Effector memory CD4-positive, alpha-beta T cell (primary cell): ENCODE measurements around the gene WDFY4.

Source experiments
- DNase-seq, 3 donors: peaks; one replicate each; pipeline ENCODE4 v3.0.0-alpha.2; 2020
- H3K27ac ChIP-seq: 2 replicates; pipeline ENCODE4 v1.7.0; 2013; ENCODE audit warnings: mild to moderate bottlenecking, low read length, moderate library complexity; ENCODE audit not compliant: insufficient read depth, poor library complexity, severe bottlenecking
- H3K27me3 ChIP-seq: replicated peaks from 2 replicates; pipeline ENCODE4 v1.7.0; 2013; ENCODE audit warnings: mild to moderate bottlenecking, low read length; ENCODE audit not compliant: insufficient read depth, control insufficient read depth, poor library complexity, severe bottlenecking
- H3K36me3 ChIP-seq: 2 replicates; pipeline ENCODE4 v1.7.0; 2013; ENCODE audit warnings: mild to moderate bottlenecking, low read length, moderate library complexity; ENCODE audit not compliant: control insufficient read depth, insufficient read depth
- H3K4me1 ChIP-seq: 2 replicates; pipeline ENCODE4 v1.7.0; 2013; ENCODE audit warnings: low read length, mild to moderate bottlenecking; ENCODE audit not compliant: control insufficient read depth, insufficient read depth, poor library complexity, severe bottlenecking
- H3K4me3 ChIP-seq: 2 replicates; pipeline ENCODE4 v1.7.0; 2013; ENCODE audit warnings: low read length, low read depth, mild to moderate bottlenecking; ENCODE audit not compliant: insufficient read depth, poor library complexity, severe bottlenecking
- H3K9me3 ChIP-seq: 2 replicates; pipeline ENCODE4 v1.7.0; 2013; ENCODE audit warnings: mild to moderate bottlenecking, low read length, moderate library complexity; ENCODE audit not compliant: control insufficient read depth

The WDFY4 gene

DNA sequence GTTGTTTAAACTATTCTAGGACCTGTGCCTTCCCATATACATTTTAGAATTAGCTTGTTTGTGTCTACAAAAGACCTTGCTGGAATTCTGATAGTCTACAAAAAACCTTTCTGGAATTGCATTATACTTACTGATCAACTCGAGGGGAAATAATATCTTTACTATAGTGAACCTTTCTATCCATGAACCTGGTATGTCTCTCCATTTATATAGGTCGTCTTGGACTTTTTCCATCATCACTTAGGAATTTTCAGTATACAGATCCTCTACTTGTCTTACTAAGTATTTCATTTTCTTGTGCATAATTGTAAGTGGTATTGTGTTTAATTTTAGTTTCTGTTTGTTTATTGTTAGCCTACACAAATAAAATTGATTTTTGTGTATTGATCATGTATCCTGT is 101.1 kb downstream of the WDFY4 start:
- no peaks in the 10 kb centered on the region for H3K27me3 ChIP-seq
- DNase-seq: no peak
- H3K4me1 ChIP-seq: no peaks in the 10 kb centered on the region
- no peaks in the 10 kb centered on the region for H3K9me3 ChIP-seq
- H3K27ac ChIP-seq: no peak overlapping the region
- no peaks in the 10 kb centered on the region for H3K36me3 ChIP-seq
- no peak overlapping the region for H3K4me3 ChIP-seq

DNA sequence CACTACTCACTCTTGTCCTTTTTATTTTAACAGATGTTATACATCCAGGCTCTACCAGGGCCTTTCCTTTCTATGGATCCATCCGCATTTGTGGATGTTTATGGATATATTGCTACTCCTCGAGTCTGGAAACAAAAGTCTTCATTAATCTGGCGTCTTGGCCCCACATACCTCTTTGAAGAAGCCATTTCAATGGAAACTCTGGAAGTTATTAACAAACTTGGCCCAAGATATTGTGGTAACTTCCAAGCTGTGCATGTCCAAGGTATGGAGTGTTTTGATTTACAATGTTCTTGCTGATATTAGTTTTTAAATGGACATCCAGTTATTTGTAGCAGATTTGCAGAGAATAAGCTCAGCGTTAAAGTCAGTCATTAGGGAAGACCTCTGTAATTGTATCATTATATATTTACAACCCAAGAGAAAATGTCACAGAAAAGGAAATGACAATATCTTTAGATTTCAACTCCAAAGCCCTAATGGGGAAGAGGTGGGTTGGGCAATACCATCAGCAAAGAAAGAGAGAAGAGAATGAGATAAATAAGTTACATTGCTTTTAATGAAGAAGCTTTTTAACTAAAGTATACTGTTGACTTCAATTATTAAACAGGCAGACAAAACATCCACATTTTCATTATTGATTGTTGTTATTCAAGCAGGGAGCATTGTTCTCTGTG is 102.1 kb downstream of the WDFY4 start:
- Histone ChIP-seq H3K4me3 (no peak overlapping the region), H3K9me3 (no peaks in the 10 kb centered on the region), H3K27me3 (no peaks in the 10 kb centered on the region), H3K4me1 (no peaks in the 10 kb centered on the region), H3K27ac (no peak overlapping the region), H3K36me3 (no peaks in the 10 kb centered on the region)
- no peak for DNase-seq

DNA sequence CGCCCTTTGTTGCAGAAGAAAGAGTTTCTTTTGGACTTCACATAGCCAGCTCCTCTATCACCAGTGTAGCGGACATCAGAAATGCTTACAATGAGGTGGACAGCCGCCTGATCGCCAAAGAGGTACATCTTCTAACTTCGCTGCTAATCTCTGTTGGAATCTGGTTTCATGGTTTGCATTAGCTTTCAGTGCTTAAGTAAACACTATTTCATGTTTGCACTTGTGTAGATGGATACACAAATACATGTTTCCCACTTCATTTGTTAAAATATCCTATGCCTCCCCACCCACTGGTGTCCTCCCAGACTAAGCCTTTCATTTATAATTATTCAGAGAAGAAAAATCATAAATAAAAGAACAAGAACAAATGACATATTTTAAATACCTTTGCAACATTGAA is 103.9 kb downstream of the WDFY4 start:
- H3K4me1 ChIP-seq: no peaks in the 10 kb centered on the region
- no peak overlapping the region for H3K27ac ChIP-seq
- no peak for DNase-seq
- H3K27me3 ChIP-seq: no peaks in the 10 kb centered on the region
- H3K4me3 ChIP-seq: no peak overlapping the region
- H3K9me3 ChIP-seq: no peaks in the 10 kb centered on the region
- no peaks in the 10 kb centered on the region for H3K36me3 ChIP-seq

DNA sequence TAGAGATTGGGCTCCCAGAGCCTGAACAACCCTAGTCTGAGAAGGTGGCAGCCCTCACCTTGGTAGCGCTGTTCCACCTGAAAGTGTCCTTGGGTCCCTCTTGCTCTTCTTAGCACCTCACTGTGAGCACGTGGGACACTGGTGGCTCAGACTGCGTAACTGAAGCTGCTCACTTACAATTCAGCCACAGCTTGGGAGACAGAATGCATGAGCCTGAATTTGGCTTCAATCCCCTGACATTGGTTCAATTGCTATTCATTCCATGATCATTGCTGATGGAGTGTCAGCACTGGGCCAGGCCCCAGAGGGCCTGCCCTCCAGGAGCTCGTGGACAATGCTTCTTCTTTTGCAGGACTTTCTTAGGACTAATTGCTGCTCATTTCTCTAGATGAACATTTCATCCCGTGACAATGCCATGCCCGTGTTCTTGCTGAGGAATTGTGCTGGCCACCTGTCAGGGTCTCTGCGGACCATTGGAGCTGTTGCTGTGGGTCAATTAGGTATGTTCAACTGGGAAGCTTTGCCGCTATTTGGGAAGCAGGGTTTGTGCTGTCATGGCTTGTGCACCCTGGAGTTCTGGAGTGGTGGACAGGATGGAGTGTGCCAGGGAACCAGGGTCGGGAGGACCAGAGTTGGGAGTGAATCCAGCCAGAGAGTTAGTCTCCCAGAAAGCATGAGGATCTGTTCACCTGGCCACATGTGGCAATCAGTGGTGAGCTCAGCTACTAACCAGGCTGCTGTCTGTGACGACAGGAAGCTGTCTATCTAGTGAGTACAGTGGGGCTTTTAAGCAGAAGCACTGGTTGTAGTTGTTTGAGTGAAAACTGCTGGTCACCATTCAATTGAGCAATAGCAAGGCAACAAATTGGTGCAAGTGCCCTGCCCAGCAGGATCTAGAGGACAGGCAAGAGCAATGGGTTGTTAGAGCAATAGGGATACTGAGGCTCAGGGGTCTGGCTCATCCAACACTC is 105.1 kb downstream of the WDFY4 start:
- no peak for DNase-seq
- no peaks in the 10 kb centered on the region for H3K36me3 ChIP-seq
- no peak overlapping the region for H3K4me3 ChIP-seq
- H3K27me3 ChIP-seq: no peaks in the 10 kb centered on the region
- H3K4me1 ChIP-seq: no peaks in the 10 kb centered on the region
- no peak overlapping the region for H3K27ac ChIP-seq
- no peaks in the 10 kb centered on the region for H3K9me3 ChIP-seq

DNA sequence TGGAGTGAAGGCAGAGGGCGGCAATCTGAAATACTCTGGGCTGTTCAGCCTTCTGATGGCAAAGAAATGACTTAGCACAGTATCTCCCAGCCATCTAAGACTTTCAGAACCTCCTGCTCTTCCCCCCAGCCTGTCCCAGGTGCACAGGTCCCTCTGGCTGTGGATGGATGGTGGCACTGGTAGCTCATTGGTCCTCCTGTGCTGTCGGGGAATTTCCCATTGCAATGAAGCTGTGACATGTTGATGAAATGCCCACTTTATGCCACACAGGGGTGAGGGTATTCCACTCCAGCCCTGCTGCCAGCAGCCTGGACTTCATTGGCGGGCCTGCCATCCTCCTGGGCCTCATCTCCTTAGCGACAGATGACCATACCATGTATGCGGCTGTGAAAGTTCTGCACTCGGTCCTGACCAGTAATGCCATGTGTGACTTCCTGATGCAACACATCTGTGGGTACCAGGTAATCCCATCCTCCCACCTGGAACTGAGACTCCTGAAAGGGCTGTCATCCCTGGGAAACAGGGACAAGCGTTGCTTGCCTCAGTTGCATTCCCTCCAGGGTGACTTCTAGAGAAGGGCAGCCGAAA is 105.9 kb downstream of the WDFY4 start:
- DNase-seq: no peak
- H3K36me3 ChIP-seq: no peaks in the 10 kb centered on the region
- no peak overlapping the region for H3K27ac ChIP-seq

DNA sequence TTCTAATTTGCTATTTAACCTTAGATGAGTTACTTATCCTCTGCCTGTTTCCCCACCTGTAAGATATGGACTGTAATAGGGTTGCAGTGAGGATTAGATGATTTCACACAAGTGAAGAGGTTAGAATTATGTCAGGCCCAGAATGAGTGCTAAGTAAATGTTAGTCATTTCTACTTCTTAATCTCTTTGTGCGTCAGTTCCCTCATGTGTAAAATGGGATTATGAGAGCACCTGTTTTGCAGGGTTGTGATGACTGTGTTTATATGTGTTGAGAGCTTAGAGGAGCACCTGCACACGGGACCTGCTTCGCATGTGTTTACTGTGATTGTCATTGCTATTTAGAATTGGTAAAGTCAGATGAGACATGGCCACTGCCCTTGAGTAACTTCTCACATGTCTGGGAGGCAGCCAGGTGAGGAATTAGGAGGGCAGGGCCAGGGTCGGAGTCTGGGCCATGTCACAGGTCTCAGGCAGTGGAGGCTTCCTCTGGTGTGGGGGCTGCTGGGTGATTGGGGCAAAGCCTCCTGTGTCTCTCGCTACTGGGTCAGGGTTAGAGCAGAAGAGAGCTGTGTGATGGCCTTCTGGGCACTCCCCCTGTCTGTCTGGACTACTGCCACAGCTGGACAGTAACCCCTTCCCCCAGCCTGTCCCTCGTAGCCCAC is 106.7 kb downstream of the WDFY4 start:
- H3K4me1 ChIP-seq: no peaks in the 10 kb centered on the region
- no peak overlapping the region for H3K27ac ChIP-seq
- no peak for DNase-seq
- no peaks in the 10 kb centered on the region for H3K27me3 ChIP-seq
- H3K4me3 ChIP-seq: no peak overlapping the region
- H3K36me3 ChIP-seq: no peaks in the 10 kb centered on the region
- H3K9me3 ChIP-seq: no peaks in the 10 kb centered on the region

More for the DNA sequence above, 105.9 kb downstream of the WDFY4 start:
- H3K27me3 ChIP-seq: no peaks in the 10 kb centered on the region
- H3K4me1 ChIP-seq: no peaks in the 10 kb centered on the region
- H3K9me3 ChIP-seq: no peaks in the 10 kb centered on the region
- H3K4me3 ChIP-seq: no peak overlapping the region

DNA sequence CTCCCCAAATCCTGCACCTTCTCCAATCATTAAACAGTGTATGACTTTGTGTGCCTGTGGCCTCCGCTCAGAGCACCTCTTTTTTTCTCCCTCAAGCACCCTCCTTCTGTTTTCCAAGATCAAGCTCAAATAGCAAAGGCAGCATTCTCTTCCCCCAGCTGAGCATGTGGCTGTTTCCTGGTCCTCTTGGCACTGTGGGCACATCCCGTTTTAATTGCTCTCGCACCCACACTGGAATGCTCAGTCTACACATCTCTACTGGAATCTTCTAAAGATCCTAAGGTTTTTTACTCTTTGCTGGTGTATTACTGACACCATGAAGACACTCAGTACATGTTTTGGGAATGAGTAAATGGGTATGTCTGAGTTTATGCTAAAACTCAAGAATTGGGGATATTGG is 107.4 kb downstream of the WDFY4 start:
- no peaks in the 10 kb centered on the region for H3K9me3 ChIP-seq
- H3K36me3 ChIP-seq: no peaks in the 10 kb centered on the region
- H3K4me3 ChIP-seq: no peak overlapping the region
- H3K27ac ChIP-seq: no peak overlapping the region
- no peaks in the 10 kb centered on the region for H3K4me1 ChIP-seq
- no peak for DNase-seq
- no peaks in the 10 kb centered on the region for H3K27me3 ChIP-seq

DNA sequence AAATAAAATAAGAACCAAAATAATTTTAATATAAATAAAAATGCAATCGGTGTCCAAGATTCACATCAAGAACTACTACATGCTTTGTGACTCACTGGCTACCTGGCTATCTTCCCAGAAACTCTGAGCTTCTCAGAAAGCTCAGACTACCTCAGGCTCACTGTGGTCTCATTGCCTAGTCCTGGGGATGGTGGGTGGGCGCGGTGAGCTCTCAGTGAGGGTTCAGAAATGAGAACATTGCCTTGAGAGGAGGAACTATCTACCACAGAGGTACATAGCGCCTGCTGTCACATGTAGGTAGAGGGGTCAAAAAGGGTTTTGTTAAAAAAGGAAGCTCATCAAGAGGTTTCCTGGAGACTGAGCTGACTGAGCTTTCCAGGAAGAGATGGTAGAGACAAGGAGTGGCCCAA is 108.0 kb downstream of the WDFY4 start:
- Histone ChIP-seq H3K27me3 (no peaks in the 10 kb centered on the region), H3K4me3 (no peak overlapping the region), H3K27ac (no peak overlapping the region), H3K36me3 (no peaks in the 10 kb centered on the region), H3K9me3 (no peaks in the 10 kb centered on the region), H3K4me1 (no peaks in the 10 kb centered on the region)
- DNase-seq: no peak

DNA sequence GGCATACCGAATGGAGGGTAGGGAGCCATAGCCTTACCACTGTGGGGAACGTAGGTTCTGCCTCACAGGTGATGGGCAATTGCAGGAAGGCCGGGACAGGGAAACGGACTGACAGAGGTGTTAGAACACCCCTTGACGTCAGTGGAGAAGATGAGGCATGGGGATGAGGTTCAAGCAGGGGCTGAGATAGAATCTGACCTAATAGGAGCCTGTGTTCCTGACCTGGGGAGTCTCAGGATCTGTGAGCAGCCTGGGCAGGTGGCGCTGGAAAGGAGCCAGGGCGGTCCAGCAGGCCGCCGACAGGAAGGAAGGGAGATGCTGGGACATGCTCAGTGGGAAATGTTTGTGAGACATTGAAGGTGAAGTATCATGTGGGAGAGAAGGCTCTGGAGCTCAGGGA is 109.4 kb downstream of the WDFY4 start:
- DNase-seq: no peak
- no peak overlapping the region for H3K27ac ChIP-seq
- H3K4me3 ChIP-seq: no peak overlapping the region
- no peaks in the 10 kb centered on the region for H3K9me3 ChIP-seq
- H3K27me3 ChIP-seq: no peaks in the 10 kb centered on the region
- H3K4me1 ChIP-seq: no peaks in the 10 kb centered on the region
- no peaks in the 10 kb centered on the region for H3K36me3 ChIP-seq
